Measurements from ENCODE around the gene SH3RF2. TPM values are rescaled to one million over a fixed set of nuclear protein-coding genes. Genes with fewer than 3 reads are reported as not detected.
"Not testable (repeated sequence)": the region's sequence is repeated elsewhere in the genome, so short reads cannot be mapped to it uniquely, and the experiment has no call there.

The SH3RF2 gene
- total RNA-seq, 1 donor from 2014 or later, result 376 TPM

- no peaks in the 10 kb centered on the region for H3K9me3 ChIP-seq (replicated peaks)
- H3K4me3 ChIP-seq, result no peak overlapping the region
- intact Hi-C loops (cut with micrococcal nuclease), result no loop called here
Observed at GRCh38 chr5:145958436-145958835, 22.1 kb downstream of the SH3RF2 start.

GRCh38 chr5:145960166-145960565 is 23.8 kb downstream of the SH3RF2 start:
- no peak for DNase-seq

More at GRCh38 chr5:145958436-145958835, 22.1 kb downstream of the SH3RF2 start:
- no peak overlapping the region for H3K27ac ChIP-seq (replicated peaks)
- peaks cover 8% of the 10 kb centered on the region for H3K4me1 ChIP-seq
- TF ChIP-seq CTCF (IDR thresholded peaks at IDR 0.05; ENCODE audit: borderline replicate concordance), result no peak
- H3K27me3 ChIP-seq (ENCODE audit: low read depth), result no peaks in the 10 kb centered on the region
- no peaks in the 10 kb centered on the region for H3K36me3 ChIP-seq
- no peak for DNase-seq

GRCh38 chr5:145960848-145961600 is 24.6 kb downstream of the SH3RF2 start:
- DNase-seq, result no peak
- peaks cover 13% of the 10 kb centered on the region for H3K4me1 ChIP-seq
- no peak for TF ChIP-seq CTCF (IDR thresholded peaks at IDR 0.05; ENCODE audit: borderline replicate concordance)
- intact Hi-C loops (cut with micrococcal nuclease), result no loop called here
- H3K36me3 ChIP-seq, result no peaks in the 10 kb centered on the region
- H3K9me3 ChIP-seq (replicated peaks), result no peaks in the 10 kb centered on the region
- no peak overlapping the region for H3K27ac ChIP-seq (replicated peaks)
- H3K27me3 ChIP-seq (ENCODE audit: low read depth), result no peaks in the 10 kb centered on the region
- H3K4me3 ChIP-seq, result no peak overlapping the region

More at GRCh38 chr5:145960166-145960565, 23.8 kb downstream of the SH3RF2 start:
- Histone ChIP-seq H3K4me3 (no peak overlapping the region), H3K36me3 (no peaks in the 10 kb centered on the region), H3K4me1 (peaks cover 5% of the 10 kb centered on the region), H3K27ac (replicated peaks) (no peak overlapping the region), H3K27me3 (ENCODE audit: low read depth) (no peaks in the 10 kb centered on the region), H3K9me3 (replicated peaks) (no peaks in the 10 kb centered on the region)
- intact Hi-C loops (cut with micrococcal nuclease), result no loop called here
- TF ChIP-seq CTCF (IDR thresholded peaks at IDR 0.05; ENCODE audit: borderline replicate concordance), result no peak

- no peak for TF ChIP-seq CTCF (IDR thresholded peaks at IDR 0.05; ENCODE audit: borderline replicate concordance)
- Histone ChIP-seq H3K27me3 (ENCODE audit: low read depth) (no peaks in the 10 kb centered on the region), H3K27ac (replicated peaks) (no peak overlapping the region), H3K4me3 (no peak overlapping the region), H3K4me1 (peaks cover 13% of the 10 kb centered on the region), H3K36me3 (no peaks in the 10 kb centered on the region), H3K9me3 (replicated peaks) (no peaks in the 10 kb centered on the region)
- intact Hi-C loops (cut with micrococcal nuclease), result no loop called here
- no peak for DNase-seq
Observed at GRCh38 chr5:145962001-145962400, 25.6 kb downstream of the SH3RF2 start.

DNA sequence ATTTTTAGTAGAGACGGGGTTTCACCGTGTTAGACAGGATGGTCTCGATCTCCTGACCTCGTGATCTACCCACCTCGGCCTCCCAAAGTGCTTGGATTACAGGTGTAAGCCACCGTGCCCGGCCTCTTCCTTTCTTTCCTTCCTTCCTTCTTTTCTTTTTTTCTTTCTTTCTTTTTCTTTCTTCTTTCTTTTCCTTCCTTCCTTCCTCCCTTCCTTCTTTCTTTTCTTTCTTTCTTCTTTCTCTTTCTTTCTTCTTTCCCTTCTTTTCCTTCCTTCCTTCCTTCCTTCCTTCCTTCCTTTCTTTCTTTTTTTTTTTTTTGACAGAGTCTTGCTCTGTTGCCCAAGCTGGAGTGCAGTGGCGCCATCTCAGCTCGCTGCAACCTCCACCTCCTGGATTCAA is 27.6 kb downstream of the SH3RF2 start:
- intact Hi-C loops (cut with micrococcal nuclease); DNase-seq; H3K36me3 ChIP-seq; H3K27me3 ChIP-seq (ENCODE audit: low read depth); H3K27ac ChIP-seq (replicated peaks); H3K9me3 ChIP-seq (replicated peaks); H3K4me3 ChIP-seq: not testable (repeated sequence)
- H3K4me1 ChIP-seq, result peaks cover 18% of the 10 kb centered on the region

- H3K4me1 ChIP-seq, result peaks cover 21% of the 10 kb centered on the region
- no peak for TF ChIP-seq CTCF (IDR thresholded peaks at IDR 0.05; ENCODE audit: borderline replicate concordance)
- no peak overlapping the region for H3K4me3 ChIP-seq
- H3K27ac ChIP-seq (replicated peaks), result no peak overlapping the region
- no peaks in the 10 kb centered on the region for H3K27me3 ChIP-seq (ENCODE audit: low read depth)
- intact Hi-C loops (cut with micrococcal nuclease), result no loop called here
- DNase-seq, result no peak
- no peaks in the 10 kb centered on the region for H3K9me3 ChIP-seq (replicated peaks)
- H3K36me3 ChIP-seq, result no peaks in the 10 kb centered on the region
Observed at GRCh38 chr5:145965804-145966203, 29.4 kb downstream of the SH3RF2 start.

All from left ventricle myocardium inferior (tissue), 1 donor.